SU-DHL-6 (cell line): Measurements from ENCODE around the gene SHISAL1.

Experiments
- H2AFZ ChIP-seq: fragments of 200-600 bp; sonication (generic); 2 replicates; pipeline ENCODE4 v1.6.1; 2014; ENCODE audit warnings: low read depth, mild to moderate bottlenecking, moderate library complexity, mixed read lengths, antibody characterized with exemption, low read length; ENCODE audit not compliant: severe bottlenecking
- H3F3A ChIP-seq: fragments of 200-600 bp; shearing (Covaris generic); 2 replicates; pipeline ENCODE4 v1.6.0; 2016; ENCODE audit warnings: antibody characterized with exemption, mild to moderate bottlenecking; ENCODE audit not compliant: insufficient read depth
- H3K27ac ChIP-seq: fragments of 200-600 bp; sonication (generic); 2 replicates; pipeline ENCODE4 v1.5.1; 2016; ENCODE audit warnings: low read depth, mild to moderate bottlenecking, low read length, moderate library complexity, mixed read lengths
- H3K27me3 ChIP-seq: fragments of 200-600 bp; sonication (generic), shearing (Covaris generic); 2 replicates; pipeline ENCODE4 v1.6.0; 2014; ENCODE audit warnings: mild to moderate bottlenecking, low read length
- H3K36me3 ChIP-seq: fragments of 200-600 bp; sonication (generic); 2 replicates; pipeline ENCODE4 v1.6.1; 2014; ENCODE audit warnings: mild to moderate bottlenecking, low read length, mixed read lengths
- H3K4me2 ChIP-seq: fragments of 300-600, 200-600 bp; shearing (Covaris generic), sonication (generic); 2 replicates; pipeline ENCODE4 v1.6.0; 2014; ENCODE audit warnings: low read length, low read depth, mild to moderate bottlenecking; ENCODE audit not compliant: poor library complexity, severe bottlenecking
- H3K4me3 ChIP-seq: fragments of 200-600 bp; sonication (generic); 2 replicates; pipeline ENCODE4 v1.5.1; 2014; ENCODE audit warnings: antibody characterized with exemption, low read length, mild to moderate bottlenecking, mixed read lengths; ENCODE audit not compliant: insufficient read depth, poor library complexity, severe bottlenecking
- H3K79me2 ChIP-seq: fragments of 200-600 bp; sonication (generic); 2 replicates; pipeline ENCODE4 v1.6.1; 2014; ENCODE audit warnings: mild to moderate bottlenecking, low read length, moderate library complexity; ENCODE audit not compliant: insufficient read depth
- H3K9ac ChIP-seq: fragments of 200-600 bp; sonication (generic); 2 replicates; pipeline ENCODE4 v1.7.0; 2014; ENCODE audit warnings: mild to moderate bottlenecking, low read length
- H3K9me2 ChIP-seq: fragments of 200-600 bp; sonication (generic); replicated peaks from 2 replicates; pipeline ENCODE4 v1.6.1; 2014; ENCODE audit warnings: low read length; ENCODE audit not compliant: insufficient read depth
- H3K9me3 ChIP-seq: fragments of 200-600 bp; sonication (generic); 2 replicates; pipeline ENCODE4 v1.6.1; 2014; ENCODE audit warnings: low read length, mixed read lengths; ENCODE audit not compliant: insufficient read depth
- H4K20me1 ChIP-seq: fragments of 200-600 bp; sonication (generic); 2 replicates; pipeline ENCODE4 v1.6.1; 2014; ENCODE audit warnings: low read depth, mild to moderate bottlenecking, antibody characterized with exemption, low read length, moderate library complexity, mixed read lengths
- EZH2phosphoT487 ChIP-seq: fragments of 200-600 bp; sonication (generic), shearing (Covaris generic); conservative IDR thresholded peaks from 2 replicates; pipeline ENCODE4 v1.6.1; 2018; ENCODE audit warnings: mild to moderate bottlenecking, antibody characterized with exemption, low read length, moderate library complexity, mixed read lengths
- TF ChIP-seq, protein P1 (sequence below): fragments of 200-600 bp; sonication (generic); IDR thresholded peaks from one replicate; pipeline ENCODE4 v1.5.1; 2017; ENCODE audit warnings: antibody characterized with exemption, mild to moderate bottlenecking, low read length, moderate library complexity; ENCODE audit not compliant: insufficient read depth, poor library complexity, severe bottlenecking

Gene SHISAL1

DNA sequence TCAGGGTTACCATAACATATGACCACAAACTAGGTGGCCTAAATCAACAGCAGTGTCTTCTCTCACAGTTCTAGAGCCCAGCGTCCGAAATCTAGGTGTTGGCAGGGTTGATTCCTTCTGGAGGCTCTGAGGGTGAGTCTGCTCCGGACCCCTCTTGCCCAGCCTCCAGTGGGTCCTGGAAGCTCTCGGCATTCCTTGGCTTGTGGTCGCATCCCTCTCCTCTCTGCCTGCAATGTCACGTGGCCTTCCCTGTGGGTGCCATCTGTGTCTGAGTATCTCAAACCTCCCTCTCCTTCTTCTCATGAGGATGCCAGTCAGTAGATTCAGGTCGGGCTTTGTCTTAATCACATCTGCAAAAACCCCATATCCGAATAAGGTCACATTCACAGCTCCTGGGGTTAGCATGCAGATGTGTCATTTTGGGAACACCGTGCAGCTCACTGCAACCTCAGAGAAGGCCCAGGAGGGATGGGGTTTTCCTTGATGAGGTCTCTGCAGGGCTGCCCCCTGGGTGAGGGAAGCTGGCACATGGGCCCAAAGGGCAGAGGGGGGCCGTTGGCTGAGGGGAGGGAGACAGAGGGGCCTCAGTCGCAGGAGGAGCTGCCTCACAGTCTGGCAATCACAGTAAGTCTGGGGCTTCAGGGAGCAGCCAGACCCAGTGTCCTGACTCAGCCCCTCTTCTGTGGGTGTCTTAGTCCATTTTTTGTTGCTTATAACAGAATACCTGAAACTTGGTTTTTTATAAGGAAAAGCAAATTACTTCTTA lies 90.9 kb downstream of the SHISAL1 start:
- no peaks in the 10 kb centered on the region for H3K79me2 ChIP-seq
- H3K27me3 ChIP-seq, result no peaks in the 10 kb centered on the region
- H2AFZ ChIP-seq, result no peak overlapping the region
- no peaks in the 10 kb centered on the region for H3K9me3 ChIP-seq
- TF ChIP-seq, protein P1, sequence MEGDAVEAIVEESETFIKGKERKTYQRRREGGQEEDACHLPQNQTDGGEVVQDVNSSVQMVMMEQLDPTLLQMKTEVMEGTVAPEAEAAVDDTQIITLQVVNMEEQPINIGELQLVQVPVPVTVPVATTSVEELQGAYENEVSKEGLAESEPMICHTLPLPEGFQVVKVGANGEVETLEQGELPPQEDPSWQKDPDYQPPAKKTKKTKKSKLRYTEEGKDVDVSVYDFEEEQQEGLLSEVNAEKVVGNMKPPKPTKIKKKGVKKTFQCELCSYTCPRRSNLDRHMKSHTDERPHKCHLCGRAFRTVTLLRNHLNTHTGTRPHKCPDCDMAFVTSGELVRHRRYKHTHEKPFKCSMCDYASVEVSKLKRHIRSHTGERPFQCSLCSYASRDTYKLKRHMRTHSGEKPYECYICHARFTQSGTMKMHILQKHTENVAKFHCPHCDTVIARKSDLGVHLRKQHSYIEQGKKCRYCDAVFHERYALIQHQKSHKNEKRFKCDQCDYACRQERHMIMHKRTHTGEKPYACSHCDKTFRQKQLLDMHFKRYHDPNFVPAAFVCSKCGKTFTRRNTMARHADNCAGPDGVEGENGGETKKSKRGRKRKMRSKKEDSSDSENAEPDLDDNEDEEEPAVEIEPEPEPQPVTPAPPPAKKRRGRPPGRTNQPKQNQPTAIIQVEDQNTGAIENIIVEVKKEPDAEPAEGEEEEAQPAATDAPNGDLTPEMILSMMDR, result no peak
- TF ChIP-seq EZH2phosphoT487, result no peak
- no peak overlapping the region for H3K9ac ChIP-seq
- no peak overlapping the region for H3K27ac ChIP-seq
- H3K36me3 ChIP-seq, result no peaks in the 10 kb centered on the region
- no peak overlapping the region for H3K4me3 ChIP-seq
- no peaks in the 10 kb centered on the region for H3K9me2 ChIP-seq
- H4K20me1 ChIP-seq, result no peaks in the 10 kb centered on the region
- H3K4me2 ChIP-seq, result no peak overlapping the region
- H3F3A ChIP-seq, result no peaks in the 10 kb centered on the region

DNA sequence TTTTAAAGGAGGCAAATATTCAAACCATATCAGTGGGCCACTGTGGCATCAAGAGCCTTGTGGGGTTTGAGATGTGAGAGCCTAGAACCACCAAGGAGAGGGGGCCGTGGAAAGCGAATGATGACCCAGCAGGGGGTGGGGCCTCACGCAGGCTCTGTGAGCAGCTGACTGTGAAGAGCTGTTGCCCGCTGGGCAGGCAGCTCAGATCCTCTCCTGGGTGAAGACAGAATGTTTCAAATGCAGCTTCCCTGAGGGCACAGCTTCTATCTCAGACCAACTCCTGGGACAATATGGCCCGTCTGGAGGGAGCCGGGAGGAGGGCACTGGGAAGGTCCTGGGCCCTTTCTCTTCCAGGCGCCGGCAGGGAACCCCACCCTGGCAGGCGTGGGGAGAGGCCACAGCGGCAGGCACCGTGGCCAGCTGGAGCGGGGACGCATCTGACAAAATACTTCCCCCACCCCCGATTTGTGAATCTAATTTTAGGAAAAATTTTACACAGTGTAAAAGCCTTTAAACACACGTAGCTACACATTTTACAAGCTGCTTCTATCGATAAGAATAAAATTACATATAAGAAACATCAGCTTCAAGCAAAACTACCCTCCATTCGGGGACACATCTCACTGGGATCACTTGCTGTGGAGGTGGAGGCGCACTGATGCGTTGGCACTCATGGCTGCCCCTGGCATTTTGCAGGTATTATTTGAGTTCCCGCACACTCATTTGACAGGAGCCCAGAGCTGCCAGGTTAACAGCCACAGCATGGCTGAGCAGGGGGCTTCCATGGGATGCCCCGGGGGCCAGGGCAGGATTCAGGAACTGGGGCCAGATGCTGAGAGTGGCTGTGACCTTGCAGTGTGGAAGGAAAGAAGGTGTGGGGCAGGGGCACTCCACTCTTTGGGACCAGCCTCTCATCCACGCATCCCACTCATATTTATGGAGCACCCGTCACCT lies 91.7 kb downstream of the SHISAL1 start:
- no peak overlapping the region for H3K4me3 ChIP-seq
- no peak overlapping the region for H3K27ac ChIP-seq
- no peaks in the 10 kb centered on the region for H3K79me2 ChIP-seq
- no peaks in the 10 kb centered on the region for H3K27me3 ChIP-seq
- TF ChIP-seq, protein P1, result no peak
- no peak for TF ChIP-seq EZH2phosphoT487
- no peak overlapping the region for H3K9ac ChIP-seq
- H2AFZ ChIP-seq, result no peak overlapping the region
- no peaks in the 10 kb centered on the region for H3K9me2 ChIP-seq
- H3K9me3 ChIP-seq, result no peaks in the 10 kb centered on the region
- no peak overlapping the region for H3K4me2 ChIP-seq
- no peaks in the 10 kb centered on the region for H3F3A ChIP-seq
- no peaks in the 10 kb centered on the region for H4K20me1 ChIP-seq
- H3K36me3 ChIP-seq, result no peaks in the 10 kb centered on the region

DNA sequence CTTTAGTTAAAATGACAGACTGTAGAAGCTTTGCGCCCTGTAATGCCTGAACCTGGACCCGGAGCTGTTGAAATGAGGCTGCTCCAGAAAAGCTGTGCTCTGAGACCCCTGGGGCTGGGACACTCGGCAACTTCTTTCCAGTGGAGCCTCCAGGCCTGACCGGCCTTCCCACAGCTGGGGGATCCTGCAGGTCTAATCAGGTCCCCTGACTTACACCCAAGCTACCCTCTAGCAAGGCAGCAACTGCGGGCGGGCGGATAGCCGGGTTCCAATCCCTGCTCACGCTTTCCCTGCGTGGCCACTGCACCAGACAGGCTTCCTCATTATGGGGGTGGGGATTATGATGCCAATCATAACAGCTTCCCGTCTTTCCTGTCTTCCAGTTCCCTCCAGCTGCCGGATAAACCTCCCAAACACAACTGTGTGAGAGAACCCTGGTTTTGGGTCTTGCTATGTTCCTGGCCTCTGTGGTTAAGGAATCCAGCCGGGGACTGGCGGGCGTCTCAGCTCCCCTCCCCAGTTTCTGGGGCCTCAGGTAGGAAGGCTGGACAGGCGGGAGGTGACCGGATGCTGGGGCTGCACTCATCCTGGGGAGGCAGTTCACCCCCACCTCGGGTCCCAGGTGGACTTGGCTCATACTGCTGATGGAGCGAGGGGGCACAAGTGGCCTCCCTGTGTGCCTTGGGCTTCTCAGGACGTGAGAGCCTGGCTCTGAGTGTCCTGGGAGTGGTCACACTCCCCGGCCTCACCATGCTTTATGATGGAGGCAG lies 93.5 kb downstream of the SHISAL1 start:
- Histone ChIP-seq H3K27ac (no peak overlapping the region), H3K9me2 (no peaks in the 10 kb centered on the region), H2AFZ (no peak overlapping the region), H3K9ac (no peak overlapping the region), H3K9me3 (no peaks in the 10 kb centered on the region), H3K4me2 (no peak overlapping the region), H3K27me3 (no peaks in the 10 kb centered on the region), H4K20me1 (no peaks in the 10 kb centered on the region), H3K4me3 (no peak overlapping the region), H3F3A (no peaks in the 10 kb centered on the region), H3K79me2 (no peaks in the 10 kb centered on the region), H3K36me3 (no peaks in the 10 kb centered on the region)
- TF ChIP-seq, protein P1, result no peak
- no peak for TF ChIP-seq EZH2phosphoT487
